Fibroblast of pulmonary artery (primary cell): ENCODE measurements around the gene SORCS2.

Experiments
- DNase-seq: peaks from one replicate; pipeline ENCODE4 v3.0.0-alpha.2; 2010; ENCODE audit warnings: low read depth
- H3K4me3 ChIP-seq: replicated peaks from 2 replicates; pipeline ENCODE4 v1.5.1; 2011; ENCODE audit warnings: low read depth, mild to moderate bottlenecking, control low read depth, low read length, moderate library complexity
- CTCF ChIP-seq: IDR thresholded peaks from 2 replicates; pipeline ENCODE4 v1.5.1; 2011; ENCODE audit warnings: mild to moderate bottlenecking, control low read depth, low read length, inconsistent platforms; ENCODE audit errors: missing control alignments

SORCS2 gene

DNA sequence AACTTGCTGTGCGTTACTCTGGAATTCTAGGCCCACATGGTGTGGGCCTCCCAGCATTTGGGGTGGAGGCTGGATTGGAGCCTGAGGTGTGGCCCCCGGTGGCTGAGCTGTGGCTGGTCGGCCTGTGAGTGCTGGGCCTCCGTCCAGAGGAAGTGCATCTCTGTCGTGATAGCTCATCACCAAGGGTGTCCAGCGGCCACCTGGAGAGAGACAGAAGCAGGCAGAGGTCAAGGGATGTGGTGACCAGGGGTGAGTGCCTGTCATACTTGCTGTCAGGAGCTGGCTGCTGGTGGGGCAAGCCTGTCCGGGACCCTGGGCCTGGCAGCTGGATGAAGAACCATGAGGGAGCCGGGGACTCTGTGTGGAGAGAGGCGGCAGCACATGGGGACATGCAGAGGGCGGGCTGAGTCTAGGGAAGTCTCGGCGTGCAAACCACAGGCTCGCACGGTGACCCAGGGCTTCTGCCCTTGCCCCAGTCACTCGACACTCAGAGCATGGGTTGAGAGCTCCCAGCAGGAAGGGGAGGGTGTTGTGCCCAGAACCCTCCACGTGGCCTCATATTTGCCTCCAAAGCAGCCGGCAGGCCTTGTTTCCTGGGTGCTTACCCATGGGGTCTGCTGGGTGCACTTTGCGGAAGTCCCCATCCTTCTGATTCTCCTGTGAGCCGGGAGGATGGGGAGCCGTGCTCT is 6.2 kb downstream of the SORCS2 start:
- no peak overlapping the region for H3K4me3 ChIP-seq
- no peak for TF ChIP-seq CTCF
- DNase-seq = no peak

DNA sequence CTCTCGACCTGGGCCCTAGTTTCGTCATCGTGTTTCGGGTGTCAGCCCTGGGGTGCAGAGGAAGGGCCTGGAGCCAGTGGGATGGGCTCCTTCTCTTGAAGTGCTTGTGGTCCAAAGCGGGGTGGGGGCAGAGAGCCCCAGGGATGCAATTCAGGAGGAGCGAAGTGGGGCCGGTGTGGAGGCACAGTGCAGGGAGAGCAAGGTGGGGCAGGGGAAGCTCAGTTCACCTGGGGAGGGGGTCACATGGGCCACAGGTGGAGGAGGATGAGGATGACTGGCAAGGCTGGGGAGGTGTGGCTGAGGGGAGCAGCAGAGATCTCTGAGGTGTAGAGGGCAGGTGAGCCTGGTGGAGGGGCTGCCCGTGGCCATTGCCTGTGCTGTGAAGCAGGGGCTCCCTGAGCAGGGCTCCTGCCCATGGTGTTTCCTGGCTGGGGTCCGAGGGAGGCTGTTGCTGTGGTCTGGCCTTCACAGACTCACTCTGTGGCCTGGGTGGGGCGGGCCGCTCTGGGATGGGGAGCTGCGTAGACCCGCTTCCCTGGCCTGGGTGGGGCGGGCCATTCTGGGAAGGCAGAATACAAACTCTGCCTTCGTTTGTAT is 6.9 kb downstream of the SORCS2 start:
- DNase-seq = no peak
- no peak for TF ChIP-seq CTCF

GRCh38 chr4:7199771-7200441 is 7.6 kb downstream of the SORCS2 start:
- TF ChIP-seq CTCF = no peak
- DNase-seq = no peak
- H3K4me3 ChIP-seq = no peak overlapping the region

More for the DNA sequence above, 6.9 kb downstream of the SORCS2 start:
- H3K4me3 ChIP-seq = no peak overlapping the region

GRCh38 chr4:7200801-7201200 is 8.5 kb downstream of the SORCS2 start:
- DNase-seq = no peak
- TF ChIP-seq CTCF = no peak
- H3K4me3 ChIP-seq = no peak overlapping the region

GRCh38 chr4:7201420-7202305 is 9.3 kb downstream of the SORCS2 start:
- TF ChIP-seq CTCF = no peak
- H3K4me3 ChIP-seq = no peak overlapping the region
- no peak for DNase-seq

GRCh38 chr4:7202411-7202810 is 10.1 kb downstream of the SORCS2 start:
- H3K4me3 ChIP-seq = no peak overlapping the region
- DNase-seq = peak; percentile 28
- TF ChIP-seq CTCF = no peak
